HG03520 (cell line): ENCODE results near the gene PAX7.

Source experiments
- ATAC-seq: cut with Tn5 transposase; IDR thresholded peaks from one replicate; pipeline ENCODE4 v1.9.1; 2021; ENCODE audit warnings: mild to moderate bottlenecking, moderate library complexity; ENCODE audit not compliant: unreplicated experiment

PAX7 gene

DNA sequence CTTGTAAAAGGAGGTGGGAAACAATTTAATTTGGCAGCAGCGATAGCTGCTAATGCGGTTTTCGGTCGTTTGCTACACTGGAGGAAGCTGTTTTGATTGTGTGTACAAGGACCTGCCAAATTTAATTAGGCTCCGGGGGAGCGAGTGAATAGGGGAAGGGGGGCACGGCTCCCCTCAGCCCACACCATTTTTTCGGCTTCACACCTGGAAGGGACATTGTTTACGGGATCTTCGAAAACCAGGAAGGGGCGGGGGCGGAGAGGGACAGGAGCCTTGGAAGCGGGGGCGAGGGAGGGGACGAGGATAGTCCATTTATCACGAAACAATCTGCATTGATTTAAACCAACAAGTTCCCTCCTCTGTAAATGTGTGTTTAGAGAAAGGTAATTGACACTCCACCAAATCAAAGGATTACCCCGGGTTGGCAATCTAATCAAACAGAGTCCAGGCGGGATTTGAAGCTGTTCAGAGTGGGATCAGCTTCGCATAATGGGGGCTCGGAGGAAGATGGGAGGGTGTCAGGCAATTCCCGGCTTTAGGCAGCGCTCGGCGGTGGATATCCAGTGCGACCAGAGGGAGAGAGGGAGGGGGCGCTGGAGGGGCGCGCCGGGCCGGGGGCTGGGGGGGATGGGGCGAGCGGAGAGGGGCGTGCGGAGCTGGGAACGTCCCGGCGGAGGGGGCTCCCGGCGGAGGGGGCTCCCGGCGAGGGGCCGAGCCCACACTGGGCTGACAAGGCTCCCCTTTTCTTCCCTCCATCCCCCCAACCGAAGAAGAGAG lies 9.8 kb downstream of the PAX7 start:
- no peak for ATAC-seq

DNA sequence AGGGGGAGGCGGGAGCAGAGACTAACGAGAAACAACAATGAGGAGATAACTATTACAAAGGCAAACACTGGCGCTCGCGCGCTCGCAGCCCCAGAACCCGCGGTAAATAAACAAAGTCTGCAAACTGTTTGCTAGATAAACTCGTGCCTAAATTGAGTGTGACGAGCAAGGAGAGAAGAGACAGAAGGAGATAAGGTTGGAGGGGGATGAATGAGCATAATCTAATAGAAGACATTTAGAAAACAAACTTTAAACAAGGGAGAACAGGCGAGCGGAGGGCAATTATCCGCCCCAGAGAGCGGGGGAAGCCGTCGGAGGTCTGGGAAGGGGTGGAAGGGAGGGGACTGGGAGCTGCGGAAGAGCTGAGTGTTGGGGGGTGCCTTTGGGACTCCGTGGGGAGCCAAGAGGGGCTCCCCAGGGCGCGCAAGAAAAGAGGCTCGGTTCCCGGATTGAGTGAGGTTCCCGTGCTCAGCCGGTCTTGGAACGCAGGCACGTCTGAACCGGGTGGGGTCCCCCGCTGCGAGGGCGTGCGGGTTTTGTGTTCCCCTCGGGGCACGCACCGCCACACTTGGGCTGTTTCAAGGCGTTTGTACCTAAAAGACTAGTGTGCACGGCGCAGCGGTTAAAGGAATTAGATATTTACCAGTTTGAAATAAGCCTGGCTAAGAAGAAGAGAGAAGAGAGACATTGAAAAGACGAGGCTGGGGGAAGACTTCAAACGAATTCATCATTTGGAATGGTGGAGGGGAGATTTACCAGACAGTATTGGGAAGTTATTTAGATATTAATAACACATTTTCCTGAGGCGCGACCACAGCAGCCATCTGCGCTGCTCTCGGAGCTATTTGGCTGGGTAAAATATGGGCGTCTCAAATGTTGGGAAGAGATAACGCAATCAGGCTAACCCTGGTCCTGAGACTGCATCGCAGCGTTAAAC lies 10.6 kb downstream of the PAX7 start:
- ATAC-seq = no peak

DNA sequence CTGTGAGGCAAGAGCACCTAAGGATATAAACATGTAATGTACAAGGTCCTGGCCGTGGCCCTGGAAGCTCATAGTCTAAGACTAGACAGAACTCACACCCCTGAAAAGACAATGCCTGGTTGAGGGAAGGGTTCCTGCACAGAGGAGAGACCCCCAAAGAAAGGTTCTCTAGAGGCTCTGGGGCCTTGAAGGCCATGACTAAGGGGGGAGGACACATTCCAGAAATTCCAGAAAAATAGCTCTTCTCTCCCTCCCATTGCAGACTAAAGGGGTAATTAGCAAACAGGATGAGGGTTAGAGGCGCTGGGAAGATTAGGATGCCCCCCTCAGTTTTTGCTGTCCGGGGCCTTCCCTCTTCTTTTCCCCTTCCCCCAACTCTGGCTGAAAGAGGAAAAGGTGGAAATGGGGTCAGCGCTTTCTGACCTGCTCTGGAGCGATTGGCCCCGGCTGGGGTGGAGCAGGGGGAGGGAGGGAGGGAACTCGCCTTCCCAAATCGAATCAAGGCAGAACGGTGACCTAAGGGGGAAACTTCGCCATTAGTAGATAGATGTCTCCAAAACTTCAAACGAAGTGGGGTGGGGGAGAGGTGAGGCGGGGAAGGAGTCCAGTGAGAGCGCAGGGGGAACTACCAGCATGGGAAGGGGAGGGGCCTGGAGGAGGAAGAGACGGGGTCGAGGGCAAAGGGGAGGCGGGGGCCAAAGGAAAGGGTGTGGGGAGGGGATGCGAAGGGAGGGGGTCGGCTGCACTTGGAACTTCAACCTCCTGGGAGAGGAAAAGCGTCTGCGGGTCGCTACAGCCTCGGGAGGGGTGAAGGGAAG lies 11.8 kb downstream of the PAX7 start:
- ATAC-seq = no peak

DNA sequence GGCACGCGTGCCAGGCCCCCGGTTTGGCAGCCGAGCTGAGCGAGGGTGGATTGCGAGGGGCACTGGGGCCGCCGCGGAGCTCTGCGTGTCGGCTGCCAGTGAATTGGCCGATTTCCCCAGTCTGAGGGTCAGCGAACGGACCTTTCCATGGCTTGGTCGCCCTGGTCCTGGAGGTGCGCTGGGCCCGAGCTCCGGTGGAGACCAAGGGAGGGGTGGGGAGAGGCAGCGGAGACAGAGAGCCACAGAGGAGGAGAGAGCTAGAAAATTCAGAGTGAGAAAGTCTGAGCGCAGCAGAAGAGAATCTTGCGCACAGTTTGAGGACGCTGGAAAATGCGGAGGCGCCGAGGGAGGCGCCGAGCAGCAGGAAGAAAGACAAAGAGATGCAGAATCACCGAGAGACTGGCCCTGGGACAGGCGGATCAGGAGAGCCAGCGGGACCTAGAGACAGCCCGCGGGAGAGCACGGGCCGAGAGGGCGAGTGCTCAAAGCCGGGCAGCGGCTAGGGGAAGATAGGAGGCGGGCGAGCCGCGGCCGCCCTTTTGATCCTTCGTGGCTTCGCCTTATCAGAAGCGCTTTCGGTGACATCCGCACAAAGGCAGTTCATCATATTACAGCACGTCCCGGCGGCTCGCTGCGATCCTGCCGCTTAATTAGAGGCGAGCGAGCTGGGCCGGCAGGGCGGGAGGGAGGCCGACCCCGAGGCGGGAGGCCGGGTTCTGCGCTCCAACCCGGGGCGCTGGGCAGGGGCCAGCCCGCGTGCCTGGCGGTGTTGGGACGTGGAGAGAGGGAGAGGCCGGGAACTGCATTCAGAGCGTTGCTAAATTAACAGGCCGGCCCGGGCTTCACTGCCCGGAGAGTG lies 12.7 kb downstream of the PAX7 start:
- ATAC-seq = no peak

DNA sequence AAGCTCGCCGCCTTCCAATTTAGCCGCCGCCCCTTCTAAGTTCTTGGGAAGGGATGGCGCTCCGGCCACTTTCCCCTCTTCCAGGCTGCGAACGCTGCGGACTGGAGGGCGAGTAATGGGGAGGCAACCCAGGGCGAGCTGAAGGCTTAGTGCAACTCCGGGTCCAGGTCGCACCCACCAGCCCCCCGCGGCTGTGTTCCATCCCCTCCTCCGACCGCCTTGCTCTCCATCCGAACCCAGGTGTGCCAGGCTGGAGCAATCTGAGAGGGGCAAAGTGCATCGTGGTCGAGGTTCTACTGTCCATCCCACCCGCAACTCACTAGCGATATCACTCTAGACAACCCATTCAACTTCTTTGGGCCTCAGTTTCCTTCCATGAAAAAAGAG lies 13.4 kb downstream of the PAX7 start:
- no peak for ATAC-seq

DNA sequence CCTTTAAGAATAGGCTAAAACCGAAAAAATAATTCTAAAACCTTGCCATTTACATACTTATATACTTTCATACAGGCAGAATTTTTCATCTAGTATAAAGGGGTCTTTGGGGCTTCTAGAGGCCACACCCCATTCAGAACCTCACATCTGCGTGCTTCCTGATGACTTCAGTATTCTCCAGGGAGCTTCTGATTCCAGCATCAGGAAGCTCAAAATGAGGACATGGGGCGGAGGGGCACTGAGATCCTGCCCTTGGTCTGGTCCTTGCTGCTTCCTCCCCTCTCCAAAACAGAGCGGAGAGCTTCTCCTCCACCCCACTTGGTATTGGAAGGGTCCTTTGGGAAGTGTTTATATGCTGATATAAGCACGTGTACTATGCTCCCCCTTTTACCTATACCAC lies 13.8 kb downstream of the PAX7 start:
- no peak for ATAC-seq

DNA sequence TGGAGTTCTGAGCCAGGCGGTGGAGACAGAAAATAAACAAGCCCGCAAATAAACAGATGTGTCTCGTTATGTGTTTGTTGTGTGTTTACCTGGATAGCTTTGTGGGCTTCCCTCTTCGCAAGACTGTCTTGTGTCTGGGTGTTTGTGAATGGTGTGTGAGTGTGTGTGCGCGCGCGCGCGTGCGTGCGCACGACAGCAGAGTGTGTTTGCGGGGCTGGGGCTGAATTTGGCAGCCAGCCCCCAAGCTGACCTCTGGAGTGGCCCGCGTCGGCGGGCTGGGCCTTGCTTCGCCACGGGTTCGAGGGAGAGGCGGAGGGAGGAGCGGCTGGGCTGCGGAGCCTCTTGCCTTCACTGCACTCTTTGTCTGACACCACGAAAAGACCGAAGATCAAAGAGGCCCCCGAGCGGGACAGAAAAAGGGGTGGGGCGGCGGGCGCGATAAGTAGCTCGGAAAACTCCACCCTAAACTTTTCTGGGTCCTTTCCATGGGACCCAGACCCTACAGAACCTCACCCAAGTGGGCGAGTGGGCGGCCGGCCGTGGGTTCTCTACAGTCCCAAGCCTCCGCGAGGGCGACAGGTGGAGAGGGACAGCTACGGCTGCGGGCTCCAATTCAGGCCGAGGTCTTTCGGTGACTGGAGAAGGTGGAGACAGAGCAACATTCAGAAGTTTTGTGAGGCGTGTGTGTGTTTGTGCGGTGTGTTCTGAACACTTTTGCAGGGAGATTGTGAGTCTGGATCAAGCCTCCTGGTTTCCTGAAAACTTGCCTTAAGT lies 14.5 kb downstream of the PAX7 start:
- ATAC-seq = no peak

DNA sequence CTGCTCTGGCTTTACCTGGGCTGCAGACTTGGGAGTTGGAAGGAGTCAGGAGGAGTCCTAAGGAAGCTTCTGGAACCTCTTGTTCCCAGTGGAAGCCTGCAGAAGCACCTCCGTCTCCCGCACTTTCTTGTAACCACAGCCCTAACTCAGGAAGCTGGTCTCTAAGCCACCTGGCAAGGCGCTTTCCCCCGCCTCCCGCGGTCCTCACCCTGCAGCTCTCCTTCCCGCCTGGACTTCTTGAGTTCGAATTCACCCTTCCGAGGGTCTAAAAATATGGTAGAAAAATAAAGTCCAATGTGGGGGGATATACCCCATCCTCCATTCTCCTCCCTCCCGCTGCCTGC lies 15.1 kb downstream of the PAX7 start:
- ATAC-seq = no peak

DNA sequence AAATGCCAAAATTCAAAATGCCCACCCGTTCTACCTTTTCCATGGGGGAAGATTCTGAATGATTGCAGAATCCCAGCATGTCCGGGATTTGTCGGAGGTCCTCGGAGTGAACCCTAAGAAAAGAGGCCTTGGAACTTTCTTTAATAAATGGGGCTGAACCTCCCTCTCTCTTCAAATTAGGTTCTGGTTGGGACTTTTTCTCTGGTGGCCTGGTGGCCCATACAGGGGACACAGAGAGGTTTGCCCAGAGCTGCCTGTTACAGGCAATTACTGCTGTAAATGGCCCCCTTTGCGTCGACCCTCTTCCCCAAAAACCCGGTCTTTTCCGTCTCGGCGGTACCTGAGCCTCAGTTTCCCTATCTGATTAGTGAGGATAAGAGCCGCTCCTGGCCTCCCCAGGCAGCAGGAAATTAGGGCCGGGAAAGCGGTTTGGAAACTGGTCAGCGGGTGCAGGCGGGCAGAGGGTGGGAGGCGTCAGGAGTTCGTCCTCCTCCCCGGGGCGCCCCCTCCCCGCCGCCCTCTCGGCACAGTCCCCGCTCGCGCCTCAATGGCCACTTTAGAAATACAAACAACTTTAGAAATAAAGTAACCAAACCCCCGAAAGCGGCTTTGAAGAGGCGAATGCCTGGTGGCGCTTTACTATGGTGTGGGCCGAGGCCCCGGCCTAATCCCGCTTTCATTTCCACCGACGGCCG lies 15.6 kb downstream of the PAX7 start:
- no peak for ATAC-seq

DNA sequence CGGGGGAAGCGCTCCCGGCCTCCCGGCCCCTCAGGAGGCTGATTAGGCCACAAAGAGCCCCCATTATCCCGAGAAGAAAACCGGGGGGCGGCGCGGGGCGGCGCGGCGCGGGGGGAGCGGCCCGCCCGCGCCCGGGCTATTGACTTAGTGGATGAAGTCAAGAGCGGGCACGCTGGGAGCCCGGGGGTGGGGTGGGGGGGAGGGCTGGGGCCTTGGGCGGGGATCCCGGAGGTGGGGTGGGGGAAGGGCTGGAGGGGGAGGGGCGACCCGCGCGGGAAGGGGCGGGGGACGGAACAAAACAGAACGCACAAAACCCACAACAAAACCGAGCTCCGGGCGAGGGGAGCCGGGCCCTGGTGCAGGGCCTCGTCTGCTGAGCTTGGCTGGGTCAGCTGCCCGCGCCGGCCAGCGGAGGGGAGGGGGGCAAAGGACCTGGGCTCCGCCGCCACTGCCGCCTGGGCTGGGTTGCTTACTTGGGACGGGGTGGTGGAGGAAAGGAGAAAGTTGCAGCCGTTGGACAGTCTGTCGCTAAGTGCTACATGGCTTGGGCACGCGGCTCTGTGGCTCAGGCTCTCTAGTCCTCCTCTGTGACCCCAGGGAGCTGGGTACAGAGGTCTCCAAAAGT lies 16.3 kb downstream of the PAX7 start:
- no peak for ATAC-seq

DNA sequence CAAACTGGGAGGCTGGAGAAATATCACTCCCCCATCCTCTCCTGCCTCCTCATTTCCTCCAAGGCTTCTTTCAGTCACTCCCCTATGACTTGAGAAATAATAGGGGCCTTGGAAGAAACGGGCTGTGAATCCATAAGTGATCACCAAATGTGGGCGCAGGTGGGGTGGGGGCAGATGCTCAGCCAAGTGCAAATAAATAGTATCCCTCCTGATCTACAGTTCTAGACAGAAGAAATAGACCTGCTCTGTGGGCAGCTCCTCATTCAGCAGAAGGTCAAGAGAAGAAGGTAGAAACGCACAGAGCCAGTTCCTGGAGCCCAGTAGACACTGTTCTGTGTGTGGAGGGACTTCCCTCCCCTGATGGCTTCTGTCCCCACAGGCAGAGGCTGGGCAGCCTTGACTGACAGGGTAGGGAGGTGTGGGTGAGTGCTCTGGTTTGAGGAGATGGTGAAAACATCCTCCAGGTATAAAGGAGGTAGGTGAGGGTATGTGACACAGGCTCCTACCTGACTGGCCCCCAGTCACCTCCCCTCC lies 17.1 kb downstream of the PAX7 start:
- ATAC-seq = no peak

DNA sequence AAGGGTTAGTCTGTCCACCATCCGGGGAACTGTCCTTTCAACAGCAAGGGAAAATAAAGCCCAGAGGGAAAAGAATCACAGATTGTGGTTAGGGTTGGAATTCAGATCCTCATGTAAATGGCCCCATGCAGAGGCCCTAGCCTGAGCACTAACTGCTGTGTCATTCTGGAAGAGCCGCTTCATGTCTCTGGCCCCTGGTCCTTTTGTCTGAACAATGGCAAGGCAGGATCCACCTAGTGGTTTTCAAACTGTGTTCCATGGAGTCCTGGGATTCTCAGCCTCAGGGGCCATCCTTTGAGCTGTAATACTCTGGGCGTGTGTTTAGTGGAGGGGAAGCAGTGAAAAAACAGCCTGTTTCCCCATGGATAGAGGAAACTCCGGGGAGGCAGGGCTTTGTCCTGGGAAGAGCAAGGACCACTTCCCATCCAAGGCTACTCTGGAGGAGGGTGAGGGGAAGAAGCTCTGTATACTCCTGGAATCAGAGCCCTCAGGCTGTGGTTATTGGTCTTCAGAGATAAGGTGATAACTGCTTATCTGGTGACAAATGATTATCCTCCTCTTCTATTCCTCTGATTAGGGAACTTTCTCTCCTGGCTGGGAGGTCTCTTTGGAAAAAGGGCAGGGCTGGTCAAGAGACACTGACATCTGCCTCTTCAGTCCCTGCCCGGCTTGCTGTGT lies 19.2 kb downstream of the PAX7 start:
- no peak for ATAC-seq

DNA sequence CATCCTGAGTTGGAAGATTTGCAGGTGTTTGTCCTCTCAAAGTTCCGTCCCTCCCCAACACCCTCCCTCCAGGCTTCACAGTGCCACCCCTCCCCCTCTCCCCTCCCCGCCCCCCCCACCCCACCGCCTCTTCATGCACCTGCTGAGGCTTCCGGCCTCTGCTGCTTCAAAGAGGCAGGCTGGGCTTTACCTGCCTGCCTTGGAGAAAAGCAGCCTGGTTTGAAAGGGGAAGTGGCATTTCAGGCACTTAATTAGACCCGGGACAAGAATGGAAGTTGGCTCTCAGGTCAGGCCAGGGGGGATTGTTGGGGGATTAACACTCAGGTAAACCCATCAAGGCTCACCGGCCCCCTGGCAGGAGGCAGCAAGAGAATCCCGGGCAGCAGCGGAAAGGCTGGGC lies 21.1 kb downstream of the PAX7 start:
- no peak for ATAC-seq

DNA sequence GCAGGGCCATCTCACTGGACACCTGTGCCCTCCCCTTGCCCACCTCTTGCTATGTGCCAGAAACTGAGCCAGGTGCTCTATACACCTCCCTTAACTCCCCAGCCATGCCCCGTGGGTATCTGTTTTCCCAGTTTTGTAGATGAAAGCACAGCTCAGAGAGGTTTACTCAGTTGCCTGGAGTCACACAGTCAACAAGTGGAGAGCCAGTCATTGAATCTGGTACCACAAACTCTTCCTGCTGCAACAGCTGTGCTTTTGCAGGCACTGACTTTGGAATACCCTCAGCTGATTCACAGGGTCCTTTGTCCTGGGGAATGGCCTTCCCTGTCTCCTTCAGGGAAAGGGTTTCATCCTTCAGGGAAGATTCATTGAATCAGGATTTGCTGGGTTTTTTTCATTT lies 22.1 kb downstream of the PAX7 start:
- ATAC-seq = no peak

DNA sequence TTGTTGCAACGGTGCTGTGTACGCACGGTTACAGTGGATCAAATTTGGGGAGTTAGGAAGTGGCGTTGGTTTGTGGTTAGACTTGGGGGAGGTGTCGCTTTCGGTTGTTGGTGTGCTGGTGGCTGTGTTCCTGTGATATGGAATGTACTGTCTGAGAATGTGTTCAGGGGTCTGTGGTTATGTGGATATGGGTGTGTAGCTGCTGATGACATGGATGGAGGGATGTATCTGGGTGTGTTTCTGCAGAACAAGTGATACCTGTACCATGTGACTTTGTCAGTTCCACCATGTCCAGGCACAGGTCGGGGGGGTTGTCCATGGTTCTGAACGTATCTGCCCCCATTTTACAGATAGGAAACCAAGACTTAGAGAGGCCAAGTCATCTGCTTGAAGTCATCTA lies 22.7 kb downstream of the PAX7 start:
- ATAC-seq = no peak

DNA sequence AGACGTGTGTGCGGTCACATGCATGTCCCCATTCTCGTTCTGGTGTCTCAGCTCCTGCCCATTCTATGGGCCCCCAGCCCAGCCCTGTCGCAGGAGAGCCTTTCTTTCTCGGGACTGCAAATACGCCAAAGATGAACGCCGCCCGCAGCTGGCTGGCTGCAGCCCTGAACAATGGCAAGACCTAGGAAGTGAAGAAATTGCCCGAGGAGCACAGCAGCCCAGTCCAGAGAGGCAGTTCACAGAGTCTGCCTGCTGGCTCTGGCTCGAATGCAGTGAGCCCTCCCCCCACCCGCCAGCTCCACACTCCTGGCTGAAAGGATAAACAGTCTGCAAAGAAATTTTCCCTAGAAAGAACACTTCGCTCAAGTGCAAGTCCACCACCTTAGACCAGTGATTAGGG lies 23.3 kb downstream of the PAX7 start:
- ATAC-seq = no peak

DNA sequence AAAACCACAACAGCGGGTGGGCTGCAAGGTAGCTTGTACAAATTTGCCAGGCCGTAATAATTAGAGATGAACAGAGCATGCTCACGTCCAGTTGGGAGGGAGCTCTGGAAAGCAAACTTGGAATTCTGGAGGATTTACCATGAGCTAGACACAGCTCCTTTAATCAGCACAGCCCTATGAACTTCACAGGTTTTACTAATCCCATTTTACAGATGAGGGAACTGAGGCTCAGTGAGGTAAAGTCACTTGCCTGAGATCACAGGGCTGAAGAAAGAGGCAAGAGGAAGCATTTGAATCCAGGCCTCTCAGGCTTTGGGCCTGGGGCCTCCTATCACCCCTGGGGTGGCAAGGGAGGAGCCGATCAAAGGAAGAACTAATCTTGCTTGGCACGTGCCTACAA lies 24.0 kb downstream of the PAX7 start:
- no peak for ATAC-seq
